Transverse colon (tissue), 4 donors: ENCODE data around the gene TTBK1. TPM values are rescaled to one million over a fixed set of nuclear protein-coding genes. Genes with fewer than 3 reads are reported as not detected.
A peak's percentile ranks its signal among the peaks of the same experiment; 100 is the strongest.

ENCODE experiments used
- DNase-seq: peaks from one replicate; pipeline ENCODE4 v3.0.0-alpha.2; 2019
- H3K27ac ChIP-seq, 4 donors: fragments of 200-600 bp; sonication (generic); 2 replicates each; pipeline ENCODE4 v1.5.1; 2016 to 2018; ENCODE audit warnings: inconsistent platforms in 4 of 4
- H3K27me3 ChIP-seq: fragments of 200-600 bp; sonication (generic); 2 replicates; pipeline ENCODE4 v1.5.1; 2017; ENCODE audit warnings: inconsistent platforms
- H3K36me3 ChIP-seq, 4 donors: fragments of 200-600 bp; sonication (generic); 2 replicates each; pipeline ENCODE4 v1.5.1; 2017 to 2019; ENCODE audit warnings: inconsistent platforms in 4 of 4
- H3K4me1 ChIP-seq, 4 donors: fragments of 200-600 bp; sonication (generic); 2 replicates each; pipeline ENCODE4 v1.5.1; 2017 to 2020; ENCODE audit warnings: inconsistent platforms in 4 of 4
- H3K4me3 ChIP-seq, 4 donors: fragments of 200-600 bp; sonication (generic); 1 replicate in 1 of 4; 2 replicates in 3 of 4; pipeline versions ENCODE4 v1.5.1 to v1.6.1; 2017 to 2019; ENCODE audit warnings: inconsistent platforms in 4 of 4
- H3K9me3 ChIP-seq, 2 donors: fragments of 200-600 bp; sonication (generic); 2 replicates each; pipeline ENCODE4 v1.5.1; 2017 to 2019; ENCODE audit warnings: inconsistent platforms in 2 of 2
- CTCF ChIP-seq, 5 experiments: fragments of 200-600 bp in 3 of 5; fragments of 450-650 bp in 2 of 5; sonication (generic) in 3 of 5; IDR thresholded peaks; 1 replicate in 2 of 5; 2 replicates in 3 of 5; pipeline ENCODE4 v1.5.1; 2016 to 2017; ENCODE audit warnings: antibody characterized with exemption in 5 of 5, inconsistent platforms in 3 of 5, mild to moderate bottlenecking in 2 of 5, moderate library complexity in 1 of 5
- EP300 ChIP-seq: sonication (generic); formaldehyde crosslinking; IDR thresholded peaks from one replicate; pipeline ENCODE4 v1.6.1; 2017; ENCODE audit warnings: antibody characterized with exemption, low read depth
- POLR2A ChIP-seq: fragments of 450-650 bp; IDR thresholded peaks from one replicate; pipeline ENCODE4 v1.6.1; 2016; ENCODE audit warnings: antibody characterized with exemption, mild to moderate bottlenecking, moderate library complexity
- POLR2AphosphoS5 ChIP-seq, 3 donors: sonication (generic); formaldehyde crosslinking; IDR thresholded peaks; one replicate each; pipeline ENCODE4 v1.6.1; 2016; ENCODE audit warnings: antibody characterized with exemption in 3 of 3
- WGBS, 2 donors: methylation state at CpG; one replicate each; pipeline ENCODE4 v1.1.5; 2018; ENCODE audit warnings: low coverage in 1 of 2; 5-methylcytosine and 5-hydroxymethylcytosine counted together
- in situ Hi-C, 4 donors: fragments of 200-750 bp; cut with MboI; loops; one replicate each; pipeline versions ENCODE4 v1.15.0 to v1.15.1; 2017; ENCODE audit warnings: low sequenced_read_pairs in 3 of 4, low pct_ligation_motif_present in 1 of 4, low pct_unique_long_range_greater_than_20kb in 1 of 4
- intact Hi-C: fragments of 100-400 bp; cut with DNase I; formaldehyde crosslinking; loops from one replicate; pipeline ENCODE4 v1.15.1; 2023; ENCODE audit warnings: low total_unique reads
- total RNA-seq, 4 donors: library from RNA; depleted of rRNA; stranded (reverse); fragments of >200 nt; gene quantifications; one replicate each; pipeline ENCODE4 v1.1.0, GENCODE V29; 2016

The TTBK1 gene
- total RNA-seq, 4 donors from 2014 or later, result 0.20 to 1.1 (median 0.36) TPM

- no peak overlapping the region for H3K4me3 ChIP-seq
- in situ Hi-C loops, result no loop called here
- no peaks in the 10 kb centered on the region for H3K9me3 ChIP-seq
- no peaks in the 10 kb centered on the region for H3K36me3 ChIP-seq
- TF ChIP-seq POLR2A (peak; percentile 78), EP300 (no peak), POLR2AphosphoS5 (IDR thresholded peaks at IDR 0.05) (peak in 2 of 3 donors; percentile 68 to 77)
- peaks cover 21% of the 10 kb centered on the region for H3K27me3 ChIP-seq
- 20 to 52% methylated on average over 1 to 13 of the region's 13 CpGs for WGBS, 2 donors
- peaks cover 34 to 55% (median 51%) of the 10 kb centered on the region in 4 donors for H3K4me1 ChIP-seq
- intact Hi-C loops, result no loop called here
- peak overlapping the region; percentile 85 to 89 (median 87) for H3K27ac ChIP-seq
- peak; percentile 89 for DNase-seq
Observed at GRCh38 chr6:43277643-43278523, 34.6 kb downstream of the TTBK1 start.

- Histone ChIP-seq H3K4me3 (no peak overlapping the region), H3K27me3 (peaks cover 21% of the 10 kb centered on the region), H3K36me3 (no peaks in the 10 kb centered on the region), H3K9me3 (no peaks in the 10 kb centered on the region), H3K27ac (peak overlapping the region; percentile 85 to 89 (median 87)), H3K4me1 (peaks cover 34 to 55% (median 51%) of the 10 kb centered on the region in 4 donors)
- in situ Hi-C loops, result no loop called here
- DNase-seq, result peak; percentile 71
- TF ChIP-seq CTCF (IDR thresholded peaks at IDR 0.05) (no peak), EP300 (peak; percentile 41), POLR2AphosphoS5 (IDR thresholded peaks at IDR 0.05) (peak in 2 of 3 donors; percentile 29 to 62), POLR2A (peak; percentile 17)
- WGBS, 2 donors, result 40 to 43% methylated on average over 2 to 4 of the region's 4 CpGs
- intact Hi-C loops, result no loop called here
Observed at GRCh38 chr6:43278524-43279078, 35.3 kb downstream of the TTBK1 start.

GRCh38 chr6:43280234-43280633, 37.0 kb downstream of the TTBK1 start:
- Histone ChIP-seq H3K36me3 (no peaks in the 10 kb centered on the region), H3K27ac (no peak overlapping the region), H3K4me3 (no peak overlapping the region), H3K4me1 (peaks cover 30 to 43% (median 40%) of the 10 kb centered on the region in 4 donors), H3K27me3 (peaks cover 19% of the 10 kb centered on the region), H3K9me3 (no peaks in the 10 kb centered on the region)
- intact Hi-C loops (no loop called here), in situ Hi-C loops (no loop called here)
- TF ChIP-seq CTCF (IDR thresholded peaks at IDR 0.05) (no peak), EP300 (no peak), POLR2A (no peak), POLR2AphosphoS5 (IDR thresholded peaks at IDR 0.05) (no peak)
- no peak for DNase-seq
- WGBS, 2 donors, result 59% methylated on average over 2 of the region's 2 CpGs; no CpG with 5 or more reads in 1 of the 2 donors

GRCh38 chr6:43282060-43282459, 38.8 kb downstream of the TTBK1 start:
- H3K9me3 ChIP-seq, result no peaks in the 10 kb centered on the region
- H3K4me3 ChIP-seq, result no peak overlapping the region
- intact Hi-C loops, result no loop called here
- no peak overlapping the region for H3K27ac ChIP-seq
- no peaks in the 10 kb centered on the region for H3K36me3 ChIP-seq
- no peak for TF ChIP-seq EP300
- TF ChIP-seq POLR2A, result no peak
- no peak for TF ChIP-seq POLR2AphosphoS5 (IDR thresholded peaks at IDR 0.05)
- no peak for TF ChIP-seq CTCF (IDR thresholded peaks at IDR 0.05)
- peaks cover 13% of the 10 kb centered on the region for H3K27me3 ChIP-seq
- in situ Hi-C loops, result no loop called here
- 81% methylated on average over 9 of the region's 9 CpGs; no CpG with 5 or more reads in 1 of the 2 donors for WGBS, 2 donors
- no peak for DNase-seq
- H3K4me1 ChIP-seq, result peaks cover 15 to 26% (median 22%) of the 10 kb centered on the region in 4 donors
